ENCODE results near the gene MTHFD1.

DNA sequence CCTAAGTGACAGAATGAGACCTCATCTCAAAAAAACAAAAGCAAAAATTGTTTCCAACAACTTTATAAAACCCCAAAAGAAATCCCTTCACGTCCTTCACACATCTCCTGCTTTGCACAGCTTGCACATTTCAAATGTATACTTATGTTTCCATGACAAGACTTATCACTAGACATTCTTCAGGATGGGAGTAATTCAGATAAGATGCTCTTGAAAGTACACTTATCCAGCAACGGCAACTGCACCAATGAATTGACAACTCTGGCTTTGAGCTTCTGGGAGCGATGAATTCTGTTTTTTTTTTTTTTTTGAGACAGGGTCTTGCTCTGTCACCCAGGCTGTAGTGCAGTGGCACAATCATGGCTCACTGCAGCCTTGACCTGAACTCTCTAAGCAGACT lies 46.4 kb downstream of the MTHFD1 start:
- TF ChIP-seq CTCF (IDR thresholded peaks at IDR 0.05) (no peak), POLR2AphosphoS5 (IDR thresholded peaks at IDR 0.05) (no peak)
